Measurements from ENCODE around the gene KCNMA1.
A peak's percentile ranks its signal among the peaks of the same experiment; 100 is the strongest.
"Not testable (repeated sequence)": the region's sequence is repeated elsewhere in the genome, so short reads cannot be mapped to it uniquely, and the experiment has no call there.

The KCNMA1 gene

GRCh38 chr10:77582710-77583115 lies 54.9 kb downstream of the KCNMA1 start:
- peak; percentile 93 for DNase-seq (ENCODE audit: low spot score)

GRCh38 chr10:77581738-77582137 lies 55.9 kb downstream of the KCNMA1 start:
- no peak for DNase-seq (ENCODE audit: low spot score)

- no peak for DNase-seq (ENCODE audit: low spot score)
Measured at GRCh38 chr10:77580482-77580881, 57.1 kb downstream of the KCNMA1 start.

DNA sequence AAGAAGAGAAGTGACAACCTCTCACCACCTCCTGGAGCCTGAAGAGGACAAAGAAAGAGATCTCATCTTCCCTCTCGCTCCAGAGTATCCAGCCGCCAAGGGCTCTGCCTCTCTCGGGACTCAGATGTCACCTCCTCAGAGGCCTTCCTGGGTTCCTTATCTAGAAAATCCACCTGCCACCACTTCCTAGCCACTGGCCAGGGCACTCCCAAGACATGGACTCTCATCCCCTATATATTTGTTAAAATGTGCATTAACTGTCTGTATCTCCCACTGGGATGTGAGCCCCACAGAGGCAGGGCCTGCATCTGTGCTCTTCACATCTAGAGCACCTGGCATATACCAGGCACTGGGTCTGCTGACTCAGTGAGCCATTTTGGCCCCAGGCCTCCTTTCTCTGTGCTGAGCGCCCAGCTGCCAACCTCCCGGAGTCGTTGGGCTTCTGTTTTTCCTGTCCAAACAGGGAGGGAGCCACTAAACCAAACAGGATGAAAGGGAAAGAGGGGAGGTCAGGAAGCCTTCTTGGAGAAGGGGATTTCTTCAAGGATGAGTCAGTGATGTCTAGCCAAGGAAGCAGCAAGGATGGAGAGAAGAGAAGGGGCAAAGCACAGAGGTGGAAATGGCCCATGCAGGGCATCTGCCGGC lies 58.9 kb downstream of the KCNMA1 start:
- DNase-seq (ENCODE audit: low spot score) = peak; percentile 88

DNA sequence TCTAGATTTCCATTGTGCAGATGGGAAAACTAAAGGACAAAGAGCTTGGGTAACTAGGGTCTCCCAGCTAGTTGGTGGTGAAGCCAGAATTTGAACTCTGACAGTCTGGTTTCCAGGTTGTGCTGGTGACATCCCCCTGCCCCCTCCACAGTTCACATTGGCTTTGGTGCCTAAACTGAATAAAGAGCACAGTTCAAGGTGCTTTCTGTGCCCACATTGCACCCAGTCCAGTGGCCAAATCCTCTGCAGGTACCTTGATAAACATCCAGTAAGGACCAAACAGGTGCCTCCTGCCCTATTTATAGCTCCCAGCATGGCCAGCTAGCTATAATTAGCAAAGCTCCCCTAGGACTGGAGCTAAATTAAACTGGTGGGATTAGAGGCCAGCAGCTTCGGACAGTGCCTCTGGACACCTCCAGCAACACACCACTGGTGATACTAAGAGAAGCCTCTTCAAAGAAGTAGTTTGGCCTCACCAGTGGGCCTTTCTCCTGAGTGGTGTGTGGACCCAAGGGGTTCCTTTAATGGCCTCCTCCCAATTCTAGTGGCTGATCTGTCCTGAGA lies 59.9 kb downstream of the KCNMA1 start:
- no peak for DNase-seq (ENCODE audit: low spot score)

DNA sequence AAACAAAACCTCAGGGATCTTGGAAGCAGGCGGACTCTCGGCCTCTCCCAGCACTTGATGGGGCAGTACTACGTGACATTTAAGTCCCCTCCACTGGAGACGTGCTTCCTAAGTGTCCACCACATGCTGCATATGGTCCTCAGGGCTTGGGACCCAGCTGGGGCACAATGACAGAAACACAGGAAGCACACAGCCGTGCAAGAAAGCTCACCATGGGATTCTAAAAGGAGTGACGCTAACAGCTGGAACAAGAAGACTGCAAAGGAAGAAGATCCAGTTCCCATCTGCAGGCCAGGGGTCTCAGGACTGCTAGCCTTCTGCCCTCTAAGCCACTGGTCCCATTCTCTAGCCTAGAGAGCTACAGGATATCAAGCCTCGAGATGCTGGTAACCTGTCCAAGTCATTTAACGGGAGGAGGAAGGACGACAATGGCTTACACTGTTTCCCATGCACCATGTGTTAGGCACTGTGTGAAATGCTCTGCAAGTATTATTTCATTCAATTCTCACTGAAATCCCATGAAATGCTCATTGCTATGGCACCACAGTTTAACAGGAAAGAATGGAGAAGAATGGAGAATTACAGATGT lies 61.1 kb downstream of the KCNMA1 start:
- DNase-seq (ENCODE audit: low spot score) = no peak

GRCh38 chr10:77576007-77576367 lies 61.6 kb downstream of the KCNMA1 start:
- no peak for DNase-seq (ENCODE audit: low spot score)

DNA sequence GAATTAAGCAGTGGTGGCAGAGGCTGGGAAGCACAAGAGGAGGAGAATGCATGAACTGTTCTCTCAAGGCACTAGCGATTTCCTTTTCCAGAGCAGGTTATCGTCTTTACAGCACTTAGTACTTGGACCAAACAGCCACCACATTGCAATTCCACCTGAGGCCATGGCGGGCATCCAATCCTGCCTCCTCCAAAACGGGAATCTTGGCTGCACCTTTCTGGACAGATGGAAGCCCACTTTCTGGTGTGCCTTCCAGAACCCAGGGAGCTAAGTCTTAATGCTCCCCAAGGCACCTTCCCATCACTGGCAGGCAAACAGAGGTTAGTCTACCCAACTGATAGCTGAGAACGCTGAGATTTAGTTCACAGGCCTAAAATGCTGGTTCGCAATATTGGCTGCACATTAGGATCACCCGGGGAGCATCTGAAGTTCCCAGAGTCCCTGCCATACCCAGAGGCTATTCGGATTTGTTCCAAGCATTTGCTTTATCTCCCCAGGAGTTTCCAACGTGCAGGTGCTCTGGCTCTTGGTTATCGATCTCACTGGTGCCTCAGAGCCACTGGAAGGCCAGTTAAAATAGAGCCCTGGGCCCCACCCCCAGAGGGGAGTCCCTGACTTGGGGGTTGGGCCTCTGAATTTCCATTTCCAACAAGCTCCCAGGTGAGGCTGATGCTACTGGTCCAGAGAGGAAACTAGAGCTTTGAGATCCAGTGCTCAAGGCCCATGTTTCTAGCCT lies 62.2 kb downstream of the KCNMA1 start:
- DNase-seq (ENCODE audit: low spot score) = no peak

- no peak for DNase-seq (ENCODE audit: low spot score)
Measured at GRCh38 chr10:77574438-77574837, 63.2 kb downstream of the KCNMA1 start.

DNA sequence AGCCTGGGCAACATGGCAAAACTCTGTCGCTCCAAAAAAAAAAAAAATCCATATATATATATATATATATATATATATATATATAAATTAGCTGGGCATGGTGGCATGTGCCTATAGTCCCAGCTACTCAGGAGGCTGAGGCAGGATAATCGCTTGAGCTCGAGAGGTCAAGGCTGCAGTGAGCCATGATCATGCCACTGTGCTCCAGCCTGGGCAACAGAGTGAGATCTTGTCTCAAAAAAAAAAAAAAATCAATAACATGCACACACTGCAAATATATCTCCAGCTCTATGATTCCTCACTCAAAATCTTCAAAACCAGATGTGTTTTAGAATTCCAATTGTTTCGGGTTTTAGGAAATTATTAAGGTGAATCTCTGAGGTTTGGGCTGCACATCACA lies 65.1 kb downstream of the KCNMA1 start:
- not testable (repeated sequence) for DNase-seq (ENCODE audit: low spot score)

GRCh38 chr10:77571490-77571889 lies 66.1 kb downstream of the KCNMA1 start:
- no peak for DNase-seq (ENCODE audit: low spot score)

- DNase-seq (ENCODE audit: low spot score) = no peak
Measured at GRCh38 chr10:77566914-77567566, 70.6 kb downstream of the KCNMA1 start.

- no peak for DNase-seq (ENCODE audit: low spot score)
Measured at GRCh38 chr10:77566236-77566635, 71.4 kb downstream of the KCNMA1 start.

GRCh38 chr10:77565590-77566023 lies 72.0 kb downstream of the KCNMA1 start:
- DNase-seq (ENCODE audit: low spot score) = no peak

DNA sequence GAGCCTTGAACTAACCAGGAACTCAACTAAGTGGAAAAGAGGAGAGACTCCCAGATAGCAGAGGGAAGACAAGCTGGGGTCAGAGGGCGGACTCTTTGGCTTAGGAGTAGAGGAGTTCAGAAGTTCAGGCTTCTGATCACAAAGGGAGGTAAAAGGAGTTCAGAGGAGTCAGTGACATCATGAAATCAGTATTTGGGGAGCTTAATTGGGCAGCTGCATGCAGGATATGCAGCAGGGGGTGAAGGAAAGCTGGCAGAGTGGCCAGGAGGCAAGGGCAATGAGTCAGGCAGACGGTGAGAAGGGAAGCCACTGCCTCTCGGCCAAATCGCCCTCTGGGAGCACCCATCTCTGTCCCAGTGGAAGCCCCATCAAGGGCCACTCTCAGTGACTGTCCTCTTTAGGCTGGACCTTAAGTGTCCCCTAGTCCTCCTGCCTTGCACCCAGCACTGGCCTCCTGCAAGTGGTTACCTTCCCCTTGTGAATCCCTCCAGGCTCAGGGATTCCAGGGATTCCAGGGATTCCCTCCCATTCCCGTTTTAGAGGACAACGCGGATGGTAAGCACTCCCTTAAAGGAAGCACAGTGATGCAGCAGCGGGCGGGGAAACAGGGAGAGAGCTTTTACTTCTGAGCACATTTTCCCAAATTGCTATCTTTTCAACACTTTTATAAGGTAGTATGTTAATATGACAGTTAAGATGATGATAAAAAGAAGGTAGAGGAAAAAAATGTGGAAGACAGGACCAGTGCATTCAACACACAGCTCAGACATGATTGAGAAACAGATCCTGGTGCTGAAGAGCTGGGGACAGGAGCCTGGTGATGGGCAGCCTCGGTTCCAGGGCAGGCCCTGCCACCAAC lies 72.6 kb downstream of the KCNMA1 start:
- DNase-seq (ENCODE audit: low spot score) = peak; percentile 83

DNA sequence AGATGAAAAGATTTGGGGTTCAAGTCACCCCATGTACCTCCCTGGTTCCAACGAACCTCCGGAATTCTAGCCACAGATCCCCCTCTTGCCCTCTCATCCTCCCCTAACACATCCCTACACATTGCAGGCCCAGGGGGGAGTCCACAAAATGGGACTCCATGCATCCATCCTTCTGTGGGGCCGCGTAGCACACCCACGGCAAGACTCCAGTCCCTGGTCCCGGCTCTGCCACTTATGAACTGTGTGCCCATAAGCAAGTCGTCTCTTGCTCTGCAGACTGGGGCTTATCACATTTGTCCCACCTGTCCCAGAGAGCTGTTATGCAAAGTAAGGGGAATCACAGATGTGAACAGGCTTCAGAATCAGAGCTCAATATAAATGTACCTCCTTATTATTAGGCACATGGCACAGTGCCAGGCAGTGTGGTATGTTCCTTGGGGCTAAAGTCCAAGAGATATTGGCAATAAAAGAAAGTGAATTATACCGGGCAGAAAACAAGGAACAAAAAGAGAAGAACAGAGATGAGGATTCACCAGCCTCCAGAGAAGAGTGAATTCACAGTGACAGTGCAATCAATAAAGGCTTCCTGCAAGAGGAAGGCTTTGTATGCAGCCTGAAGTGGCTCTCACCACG lies 73.9 kb downstream of the KCNMA1 start:
- DNase-seq (ENCODE audit: low spot score) = no peak

GRCh38 chr10:77562742-77563141 lies 74.9 kb downstream of the KCNMA1 start:
- no peak for DNase-seq (ENCODE audit: low spot score)

- no peak for DNase-seq (ENCODE audit: low spot score)
Measured at GRCh38 chr10:77561991-77562390, 75.6 kb downstream of the KCNMA1 start.

- DNase-seq (ENCODE audit: low spot score) = no peak
Measured at GRCh38 chr10:77560471-77560870, 77.1 kb downstream of the KCNMA1 start.

DNA sequence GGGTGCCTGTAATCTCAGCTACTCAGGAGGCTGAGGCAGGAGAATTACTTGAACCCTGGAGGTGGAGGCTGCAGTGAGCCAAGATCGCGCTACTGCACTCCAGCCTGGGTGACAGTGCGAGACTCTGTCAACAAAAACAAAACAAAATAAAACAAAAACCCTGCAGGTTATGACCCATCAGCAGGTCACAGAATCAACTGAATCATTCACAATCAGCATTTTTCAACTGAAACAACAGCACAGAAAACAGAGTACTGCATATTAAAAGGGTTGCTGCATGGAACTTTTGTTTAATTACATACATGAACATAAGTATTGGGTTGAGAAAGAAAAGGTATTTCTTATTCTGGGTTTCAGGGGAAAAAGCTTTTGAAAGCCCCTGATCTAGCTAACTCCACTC lies 77.6 kb downstream of the KCNMA1 start:
- DNase-seq (ENCODE audit: low spot score) = no peak

DNA sequence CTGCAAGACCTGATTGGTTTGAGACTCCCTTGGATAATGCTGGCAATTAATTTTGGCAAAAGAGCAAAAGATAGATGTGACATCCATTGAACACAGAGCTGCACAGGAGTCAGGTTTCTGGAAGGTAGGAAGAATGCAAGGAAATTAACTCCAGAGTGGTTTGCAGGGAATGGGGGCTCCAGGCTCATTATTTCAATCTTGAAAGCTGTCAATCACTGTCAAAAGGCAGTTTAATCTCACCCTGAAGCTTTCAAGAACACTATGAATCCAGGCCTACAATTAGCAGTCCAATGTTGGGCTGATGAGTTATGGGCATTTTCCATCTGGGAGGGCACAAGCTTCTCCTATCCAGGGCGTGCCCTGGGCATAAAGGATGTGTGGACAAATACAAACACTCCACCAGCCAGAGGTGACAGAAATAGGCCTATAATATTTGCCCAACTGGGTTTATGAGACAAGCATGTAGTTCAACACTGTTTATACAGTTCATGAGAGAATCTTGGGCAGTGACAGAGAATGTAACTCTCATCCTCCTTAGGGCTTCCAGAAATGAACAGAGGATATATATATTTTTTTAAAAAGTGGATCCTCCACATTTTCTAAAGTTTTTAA lies 80.5 kb downstream of the KCNMA1 start:
- no peak for DNase-seq (ENCODE audit: low spot score)

Data from kidney tubule cell (primary cell).